ENCODE results near the gene ABHD15. TPM values are rescaled to one million over a fixed set of nuclear protein-coding genes. Genes with fewer than 3 reads are reported as not detected.

The ABHD15 gene
- total RNA-seq, 3 donors from 2014 or later, result 7.9 to 29.3 (median 9.8) TPM

DNA sequence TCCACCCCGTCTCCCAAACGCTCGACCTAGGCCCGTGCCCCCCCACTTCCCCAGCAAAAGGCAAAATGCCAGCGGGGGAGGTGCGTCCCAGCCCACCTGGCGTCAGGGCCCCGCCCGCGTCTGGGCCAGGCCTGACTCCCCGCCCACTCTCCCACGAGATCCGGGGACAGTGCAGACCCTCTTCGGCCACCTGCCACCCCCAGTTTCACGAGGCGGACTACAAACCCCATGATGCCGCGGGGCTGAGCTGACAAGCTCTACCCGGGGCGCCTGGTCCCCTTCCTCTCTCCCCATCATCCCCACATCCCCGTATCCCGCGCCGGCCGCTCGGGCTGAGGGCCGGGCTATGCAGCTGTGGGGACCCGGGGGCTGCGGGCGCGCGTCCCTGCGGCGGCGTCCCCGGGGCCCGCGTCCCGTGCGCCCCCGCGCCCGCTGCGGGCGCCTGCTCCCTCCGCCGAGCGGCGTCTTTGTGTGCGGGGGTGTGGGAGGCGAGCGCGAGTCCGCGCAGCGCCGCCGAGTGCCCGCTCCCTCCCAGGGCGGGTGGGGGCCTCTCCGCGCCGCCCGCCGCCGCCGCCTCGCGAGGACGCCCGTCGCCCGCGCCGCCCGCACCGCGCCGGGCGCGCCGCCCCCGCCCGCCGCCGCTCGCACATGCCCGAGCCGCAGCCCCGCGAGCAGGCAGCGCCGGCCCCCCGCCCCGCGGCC is 26.2 kb upstream of the ABHD15 start, which contains the start of gene ANKRD13B:
Gene ANKRD13B, plus strand, starts transcription at position 283 of the 702 bp plus-strand sequence. CDS start 490 bp downstream, outside the sequence.
- TF ChIP-seq, protein P1, sequence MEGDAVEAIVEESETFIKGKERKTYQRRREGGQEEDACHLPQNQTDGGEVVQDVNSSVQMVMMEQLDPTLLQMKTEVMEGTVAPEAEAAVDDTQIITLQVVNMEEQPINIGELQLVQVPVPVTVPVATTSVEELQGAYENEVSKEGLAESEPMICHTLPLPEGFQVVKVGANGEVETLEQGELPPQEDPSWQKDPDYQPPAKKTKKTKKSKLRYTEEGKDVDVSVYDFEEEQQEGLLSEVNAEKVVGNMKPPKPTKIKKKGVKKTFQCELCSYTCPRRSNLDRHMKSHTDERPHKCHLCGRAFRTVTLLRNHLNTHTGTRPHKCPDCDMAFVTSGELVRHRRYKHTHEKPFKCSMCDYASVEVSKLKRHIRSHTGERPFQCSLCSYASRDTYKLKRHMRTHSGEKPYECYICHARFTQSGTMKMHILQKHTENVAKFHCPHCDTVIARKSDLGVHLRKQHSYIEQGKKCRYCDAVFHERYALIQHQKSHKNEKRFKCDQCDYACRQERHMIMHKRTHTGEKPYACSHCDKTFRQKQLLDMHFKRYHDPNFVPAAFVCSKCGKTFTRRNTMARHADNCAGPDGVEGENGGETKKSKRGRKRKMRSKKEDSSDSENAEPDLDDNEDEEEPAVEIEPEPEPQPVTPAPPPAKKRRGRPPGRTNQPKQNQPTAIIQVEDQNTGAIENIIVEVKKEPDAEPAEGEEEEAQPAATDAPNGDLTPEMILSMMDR (IDR thresholded peaks at IDR 0.05), result no peak
- no peak for TF ChIP-seq POLR2AphosphoS5 (IDR thresholded peaks at IDR 0.05)
- TF ChIP-seq POLR2A (IDR thresholded peaks at IDR 0.05), result no peak
- DNase-seq (ENCODE audit: low spot score in 2 of 2), result no peak
- Histone ChIP-seq H3K27ac (peak within 1 kb of the TSS; percentile 76 to 78), H3K9me3 (no peaks in the 10 kb centered on the region), H3K36me3 (no peaks in the 10 kb centered on the region), H3K4me3 (peak within 1 kb of the TSS; percentile 70 to 94 (median 78)), H3K4me1 (peaks cover 7 to 31% of the 10 kb centered on the region in 2 donors), H3K27me3 (no peaks in the 10 kb centered on the region)
- intact Hi-C loops (cut with DNase I; ENCODE audit: low total_unique reads), result no loop called here

GRCh38 chr17:29591737-29592608 is 25.1 kb upstream of the ABHD15 start:
- no peaks in the 10 kb centered on the region for H3K27me3 ChIP-seq
- H3K4me3 ChIP-seq, result peak overlapping the region; percentile 23 to 94 (median 78)
- no peaks in the 10 kb centered on the region for H3K9me3 ChIP-seq
- TF ChIP-seq POLR2AphosphoS5 (IDR thresholded peaks at IDR 0.05), result peak in 1 of 3 donors; percentile 22
- TF ChIP-seq POLR2A (IDR thresholded peaks at IDR 0.05), result no peak
- TF ChIP-seq, protein P1 (IDR thresholded peaks at IDR 0.05), result peak; percentile 62 to 89 (median 88)
- intact Hi-C loops (cut with DNase I; ENCODE audit: low total_unique reads), result no loop called here
- peaks cover 7 to 36% of the 10 kb centered on the region in 2 donors for H3K4me1 ChIP-seq
- no peaks in the 10 kb centered on the region for H3K36me3 ChIP-seq
- H3K27ac ChIP-seq, result peak overlapping the region; percentile 76 to 78
- DNase-seq (ENCODE audit: low spot score in 2 of 2), result peak; percentile 75 to 86

GRCh38 chr17:29591146-29591736 is 24.4 kb upstream of the ABHD15 start:
- H3K27me3 ChIP-seq, result no peaks in the 10 kb centered on the region
- peaks cover 7 to 36% of the 10 kb centered on the region in 2 donors for H3K4me1 ChIP-seq
- no peaks in the 10 kb centered on the region for H3K9me3 ChIP-seq
- peak overlapping the region; percentile 76 to 78 for H3K27ac ChIP-seq
- TF ChIP-seq POLR2AphosphoS5 (IDR thresholded peaks at IDR 0.05) (no peak), POLR2A (IDR thresholded peaks at IDR 0.05) (no peak)
- TF ChIP-seq, protein P1 (IDR thresholded peaks at IDR 0.05), result no peak
- no peaks in the 10 kb centered on the region for H3K36me3 ChIP-seq
- peak overlapping the region; percentile 23 to 94 (median 78) for H3K4me3 ChIP-seq
- no peak for DNase-seq (ENCODE audit: low spot score in 2 of 2)
- intact Hi-C loops (cut with DNase I; ENCODE audit: low total_unique reads), result no loop called here

GRCh38 chr17:29590411-29591145 is 23.7 kb upstream of the ABHD15 start:
- peaks cover 7 to 36% of the 10 kb centered on the region in 2 donors for H3K4me1 ChIP-seq
- no peaks in the 10 kb centered on the region for H3K27me3 ChIP-seq
- intact Hi-C loops (cut with DNase I; ENCODE audit: low total_unique reads), result no loop called here
- H3K9me3 ChIP-seq, result no peaks in the 10 kb centered on the region
- peak overlapping the region; percentile 43 to 94 (median 78) for H3K4me3 ChIP-seq
- TF ChIP-seq POLR2AphosphoS5 (IDR thresholded peaks at IDR 0.05) (no peak), POLR2A (IDR thresholded peaks at IDR 0.05) (no peak)
- TF ChIP-seq, protein P1 (IDR thresholded peaks at IDR 0.05), result no peak
- peak overlapping the region; percentile 76 to 78 for H3K27ac ChIP-seq
- DNase-seq (ENCODE audit: low spot score in 2 of 2), result no peak
- H3K36me3 ChIP-seq, result no peaks in the 10 kb centered on the region
